ENCODE results near the gene SLC35B2. TPM values are rescaled to one million over a fixed set of nuclear protein-coding genes. Genes with fewer than 3 reads are reported as not detected.

Gene SLC35B2
- total and polyA plus RNA-seq, 9 of the 15 experiments (the other 6 are each of a cell fraction or from before 2014, with no cell fraction given), result 14.5 to 59.1 (median 47.1) TPM

DNA sequence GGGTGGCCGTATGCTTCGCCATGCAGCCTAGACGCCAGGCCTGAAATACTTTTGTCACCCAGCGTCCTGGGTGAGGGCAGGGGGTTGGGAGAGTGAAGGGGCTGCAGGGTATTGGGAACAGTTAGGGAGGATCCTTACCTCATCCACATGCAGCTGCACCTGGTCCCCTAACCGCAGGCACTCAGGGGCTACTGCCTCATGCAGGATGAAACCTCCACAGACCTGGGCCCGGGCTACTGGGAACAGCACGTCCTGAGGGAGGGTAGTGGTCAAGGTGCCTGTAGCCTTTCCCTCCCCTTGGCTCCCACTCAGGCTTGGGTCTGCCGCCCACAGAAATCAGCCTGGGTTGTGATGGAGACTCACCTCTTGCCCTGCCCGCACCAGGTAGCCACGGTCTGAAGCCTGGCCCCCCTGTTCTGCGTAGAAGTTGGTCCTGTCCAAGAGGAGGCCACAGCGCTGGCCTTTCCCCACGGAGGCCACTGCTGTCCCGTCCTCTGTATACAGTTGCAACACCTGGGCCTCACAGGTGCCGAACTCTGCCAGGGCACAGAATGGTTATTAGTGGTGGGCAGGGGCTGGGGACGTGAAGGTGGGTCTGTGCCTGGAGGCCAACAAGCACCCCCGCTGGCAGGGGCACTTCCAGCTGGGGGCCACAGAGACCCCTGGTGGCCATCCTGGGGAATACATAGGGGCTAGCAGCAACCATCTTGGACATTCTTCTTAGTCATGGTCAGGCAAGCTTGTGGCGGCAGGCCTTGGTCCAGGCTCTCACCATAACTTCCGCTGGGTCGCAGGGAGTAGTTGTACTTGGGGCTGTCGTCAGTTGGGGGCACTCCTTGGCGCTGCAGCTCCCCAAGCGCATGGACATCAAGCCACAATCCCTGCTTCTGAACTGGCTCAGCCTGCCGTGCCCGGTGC lies 47.2 kb upstream of the SLC35B2 start:
- no peaks in the 10 kb centered on the region; the same call in 1 of the 2 replicates for H4K20me1 ChIP-seq (replicated peaks; ENCODE audit: control insufficient read depth, insufficient read depth, low read length)
- peak overlapping the region in 1 of 2 experiments; percentile 55; a peak in 2 of 4 replicates for H3K9ac ChIP-seq (ENCODE audit: insufficient read depth in 1 of 2, low read depth in 2 of 2, low read length in 2 of 2)
- ChIA-PET CTCF (ENCODE audit: low intra/inter-chr PET ratio) (interaction anchor here (0.5 to 1.8 kb wide), 3 partner anchors 36 to 1199 kb away, joined by 3 to 7 read pairs (median 6); no protein-coding TSS in a partner anchor), POLR2A (interaction anchor here (0.6 to 11.9 kb wide), 8 partner anchors 9 to 84 kb away, joined by 3 to 116 read pairs (median 6); partner anchors contain the start of genes AARS2 and HSP90AB1)
- intact Hi-C loops (cut with micrococcal nuclease), result loop anchor here (1.0 kb wide), 1 partner anchor 36 kb away; no protein-coding TSS in a partner anchor
- no peaks in the 10 kb centered on the region for H3K9me1 ChIP-seq (ENCODE audit: control insufficient read depth, insufficient read depth, low read length)
- H3K9me3 ChIP-seq (replicated peaks; ENCODE audit: control insufficient read depth, insufficient read depth, low read depth, low read length), result no peaks in the 10 kb centered on the region
- H3K79me2 ChIP-seq (ENCODE audit: control insufficient read depth, insufficient read depth, low read length), result no peaks in the 10 kb centered on the region
- no TSS peak for BruUV-seq (replicated peaks)
- DNase-seq (ENCODE audit: extremely low read depth in 1 of 4, low spot score in 3 of 4), result peak; percentile 75 to 86 (median 80)
- H3K36me3 ChIP-seq (ENCODE audit: control insufficient read depth, insufficient read depth, low read length), result peaks cover 88% of the 10 kb centered on the region
- no peaks in the 10 kb centered on the region for H3K27me3 ChIP-seq (ENCODE audit: control insufficient read depth in 2 of 2, insufficient read depth in 2 of 2, low read length in 2 of 2)
- no peak overlapping the region for H3K4me2 ChIP-seq (ENCODE audit: insufficient read depth, low read length)
- FAIRE-seq, result peak; percentile 96
- peaks cover 2 to 17% of the 10 kb centered on the region in 2 experiments; a peak in 3 of 5 replicates for H3K4me1 ChIP-seq (replicated peaks in 1 of 2; ENCODE audit: control insufficient read depth in 2 of 2, insufficient read depth in 2 of 2, low read length in 2 of 2)
- ATAC-seq, result peak; percentile 93
- H2AFZ ChIP-seq (ENCODE audit: low read depth, low read length), result no peak overlapping the region
- in situ Hi-C loops (cut with MboI), result no loop called here
- peak overlapping the region; percentile 62; the same call in 2 of the 3 replicates for H3K27ac ChIP-seq (ENCODE audit: extremely low read depth, low read depth, low read length)
- WGBS (ENCODE audit: insufficient coverage, low coverage, missing lambda C conversion rate), result 73% methylated on average over 23 of the region's 25 CpGs
- no peak overlapping the region for H3K4me3 ChIP-seq
- TF ChIP-seq, protein P1, sequence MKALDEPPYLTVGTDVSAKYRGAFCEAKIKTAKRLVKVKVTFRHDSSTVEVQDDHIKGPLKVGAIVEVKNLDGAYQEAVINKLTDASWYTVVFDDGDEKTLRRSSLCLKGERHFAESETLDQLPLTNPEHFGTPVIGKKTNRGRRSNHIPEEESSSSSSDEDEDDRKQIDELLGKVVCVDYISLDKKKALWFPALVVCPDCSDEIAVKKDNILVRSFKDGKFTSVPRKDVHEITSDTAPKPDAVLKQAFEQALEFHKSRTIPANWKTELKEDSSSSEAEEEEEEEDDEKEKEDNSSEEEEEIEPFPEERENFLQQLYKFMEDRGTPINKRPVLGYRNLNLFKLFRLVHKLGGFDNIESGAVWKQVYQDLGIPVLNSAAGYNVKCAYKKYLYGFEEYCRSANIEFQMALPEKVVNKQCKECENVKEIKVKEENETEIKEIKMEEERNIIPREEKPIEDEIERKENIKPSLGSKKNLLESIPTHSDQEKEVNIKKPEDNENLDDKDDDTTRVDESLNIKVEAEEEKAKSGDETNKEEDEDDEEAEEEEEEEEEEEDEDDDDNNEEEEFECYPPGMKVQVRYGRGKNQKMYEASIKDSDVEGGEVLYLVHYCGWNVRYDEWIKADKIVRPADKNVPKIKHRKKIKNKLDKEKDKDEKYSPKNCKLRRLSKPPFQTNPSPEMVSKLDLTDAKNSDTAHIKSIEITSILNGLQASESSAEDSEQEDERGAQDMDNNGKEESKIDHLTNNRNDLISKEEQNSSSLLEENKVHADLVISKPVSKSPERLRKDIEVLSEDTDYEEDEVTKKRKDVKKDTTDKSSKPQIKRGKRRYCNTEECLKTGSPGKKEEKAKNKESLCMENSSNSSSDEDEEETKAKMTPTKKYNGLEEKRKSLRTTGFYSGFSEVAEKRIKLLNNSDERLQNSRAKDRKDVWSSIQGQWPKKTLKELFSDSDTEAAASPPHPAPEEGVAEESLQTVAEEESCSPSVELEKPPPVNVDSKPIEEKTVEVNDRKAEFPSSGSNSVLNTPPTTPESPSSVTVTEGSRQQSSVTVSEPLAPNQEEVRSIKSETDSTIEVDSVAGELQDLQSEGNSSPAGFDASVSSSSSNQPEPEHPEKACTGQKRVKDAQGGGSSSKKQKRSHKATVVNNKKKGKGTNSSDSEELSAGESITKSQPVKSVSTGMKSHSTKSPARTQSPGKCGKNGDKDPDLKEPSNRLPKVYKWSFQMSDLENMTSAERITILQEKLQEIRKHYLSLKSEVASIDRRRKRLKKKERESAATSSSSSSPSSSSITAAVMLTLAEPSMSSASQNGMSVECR (CRISPR knock-in tag; IDR thresholded peaks at IDR 0.05), result peak; percentile 29; the same call in 1 of the 2 replicates
- TF ChIP-seq, protein P2, sequence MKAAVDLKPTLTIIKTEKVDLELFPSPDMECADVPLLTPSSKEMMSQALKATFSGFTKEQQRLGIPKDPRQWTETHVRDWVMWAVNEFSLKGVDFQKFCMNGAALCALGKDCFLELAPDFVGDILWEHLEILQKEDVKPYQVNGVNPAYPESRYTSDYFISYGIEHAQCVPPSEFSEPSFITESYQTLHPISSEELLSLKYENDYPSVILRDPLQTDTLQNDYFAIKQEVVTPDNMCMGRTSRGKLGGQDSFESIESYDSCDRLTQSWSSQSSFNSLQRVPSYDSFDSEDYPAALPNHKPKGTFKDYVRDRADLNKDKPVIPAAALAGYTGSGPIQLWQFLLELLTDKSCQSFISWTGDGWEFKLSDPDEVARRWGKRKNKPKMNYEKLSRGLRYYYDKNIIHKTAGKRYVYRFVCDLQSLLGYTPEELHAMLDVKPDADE (conservative IDR thresholded peaks at IDR 0.05; ENCODE audit: control insufficient read depth, low read depth, low read length), result 0 out of 2 replicates have a peak, but pooled peaks have one; percentile 5
- TF ChIP-seq ZNF316 (IDR thresholded peaks at IDR 0.05), result peak; percentile 34; the same call in 1 of the 2 replicates
- peak; percentile 77 for TF ChIP-seq ZBTB7A (IDR thresholded peaks at IDR 0.05; ENCODE audit: borderline replicate concordance, control insufficient read depth, low read depth, low read length)
- TF ChIP-seq, protein P3, sequence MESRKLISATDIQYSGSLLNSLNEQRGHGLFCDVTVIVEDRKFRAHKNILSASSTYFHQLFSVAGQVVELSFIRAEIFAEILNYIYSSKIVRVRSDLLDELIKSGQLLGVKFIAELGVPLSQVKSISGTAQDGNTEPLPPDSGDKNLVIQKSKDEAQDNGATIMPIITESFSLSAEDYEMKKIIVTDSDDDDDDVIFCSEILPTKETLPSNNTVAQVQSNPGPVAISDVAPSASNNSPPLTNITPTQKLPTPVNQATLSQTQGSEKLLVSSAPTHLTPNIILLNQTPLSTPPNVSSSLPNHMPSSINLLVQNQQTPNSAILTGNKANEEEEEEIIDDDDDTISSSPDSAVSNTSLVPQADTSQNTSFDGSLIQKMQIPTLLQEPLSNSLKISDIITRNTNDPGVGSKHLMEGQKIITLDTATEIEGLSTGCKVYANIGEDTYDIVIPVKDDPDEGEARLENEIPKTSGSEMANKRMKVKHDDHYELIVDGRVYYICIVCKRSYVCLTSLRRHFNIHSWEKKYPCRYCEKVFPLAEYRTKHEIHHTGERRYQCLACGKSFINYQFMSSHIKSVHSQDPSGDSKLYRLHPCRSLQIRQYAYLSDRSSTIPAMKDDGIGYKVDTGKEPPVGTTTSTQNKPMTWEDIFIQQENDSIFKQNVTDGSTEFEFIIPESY (CRISPR knock-in tag; IDR thresholded peaks at IDR 0.05), result peak; percentile 99
- TF ChIP-seq, protein P4, sequence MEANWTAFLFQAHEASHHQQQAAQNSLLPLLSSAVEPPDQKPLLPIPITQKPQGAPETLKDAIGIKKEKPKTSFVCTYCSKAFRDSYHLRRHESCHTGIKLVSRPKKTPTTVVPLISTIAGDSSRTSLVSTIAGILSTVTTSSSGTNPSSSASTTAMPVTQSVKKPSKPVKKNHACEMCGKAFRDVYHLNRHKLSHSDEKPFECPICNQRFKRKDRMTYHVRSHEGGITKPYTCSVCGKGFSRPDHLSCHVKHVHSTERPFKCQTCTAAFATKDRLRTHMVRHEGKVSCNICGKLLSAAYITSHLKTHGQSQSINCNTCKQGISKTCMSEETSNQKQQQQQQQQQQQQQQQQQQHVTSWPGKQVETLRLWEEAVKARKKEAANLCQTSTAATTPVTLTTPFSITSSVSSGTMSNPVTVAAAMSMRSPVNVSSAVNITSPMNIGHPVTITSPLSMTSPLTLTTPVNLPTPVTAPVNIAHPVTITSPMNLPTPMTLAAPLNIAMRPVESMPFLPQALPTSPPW (CRISPR knock-in tag; IDR thresholded peaks at IDR 0.05), result peak; percentile 38; the same call in 1 of the 2 replicates
- TF ChIP-seq, protein P5, sequence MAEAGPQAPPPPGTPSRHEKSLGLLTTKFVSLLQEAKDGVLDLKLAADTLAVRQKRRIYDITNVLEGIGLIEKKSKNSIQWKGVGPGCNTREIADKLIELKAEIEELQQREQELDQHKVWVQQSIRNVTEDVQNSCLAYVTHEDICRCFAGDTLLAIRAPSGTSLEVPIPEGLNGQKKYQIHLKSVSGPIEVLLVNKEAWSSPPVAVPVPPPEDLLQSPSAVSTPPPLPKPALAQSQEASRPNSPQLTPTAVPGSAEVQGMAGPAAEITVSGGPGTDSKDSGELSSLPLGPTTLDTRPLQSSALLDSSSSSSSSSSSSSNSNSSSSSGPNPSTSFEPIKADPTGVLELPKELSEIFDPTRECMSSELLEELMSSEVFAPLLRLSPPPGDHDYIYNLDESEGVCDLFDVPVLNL (CRISPR knock-in tag; IDR thresholded peaks at IDR 0.05; ENCODE audit: low read depth), result 0 out of 2 replicates have a peak, but pooled peaks have one; percentile 23

Data from K562 (cell line).